MM.1S (cell line): Measurements from ENCODE around the gene SPEM3.

Experiments used
- EZH2phosphoT487 ChIP-seq: fragments of 300-600 bp; sonication (generic); IDR thresholded peaks from 2 replicates; pipeline ENCODE4 v1.6.1; 2018; ENCODE audit warnings: antibody characterized with exemption, low read length
- TF ChIP-seq, protein P1 (sequence below): fragments of 300-600 bp; sonication (generic); IDR thresholded peaks from 2 replicates; pipeline ENCODE4 v1.5.1; 2016; ENCODE audit warnings: antibody characterized with exemption, low read length, mixed read lengths

GRCh38 chr17:7426896-7427489, 1.7 kb upstream of the SPEM3 start:
- TF ChIP-seq, protein P1, sequence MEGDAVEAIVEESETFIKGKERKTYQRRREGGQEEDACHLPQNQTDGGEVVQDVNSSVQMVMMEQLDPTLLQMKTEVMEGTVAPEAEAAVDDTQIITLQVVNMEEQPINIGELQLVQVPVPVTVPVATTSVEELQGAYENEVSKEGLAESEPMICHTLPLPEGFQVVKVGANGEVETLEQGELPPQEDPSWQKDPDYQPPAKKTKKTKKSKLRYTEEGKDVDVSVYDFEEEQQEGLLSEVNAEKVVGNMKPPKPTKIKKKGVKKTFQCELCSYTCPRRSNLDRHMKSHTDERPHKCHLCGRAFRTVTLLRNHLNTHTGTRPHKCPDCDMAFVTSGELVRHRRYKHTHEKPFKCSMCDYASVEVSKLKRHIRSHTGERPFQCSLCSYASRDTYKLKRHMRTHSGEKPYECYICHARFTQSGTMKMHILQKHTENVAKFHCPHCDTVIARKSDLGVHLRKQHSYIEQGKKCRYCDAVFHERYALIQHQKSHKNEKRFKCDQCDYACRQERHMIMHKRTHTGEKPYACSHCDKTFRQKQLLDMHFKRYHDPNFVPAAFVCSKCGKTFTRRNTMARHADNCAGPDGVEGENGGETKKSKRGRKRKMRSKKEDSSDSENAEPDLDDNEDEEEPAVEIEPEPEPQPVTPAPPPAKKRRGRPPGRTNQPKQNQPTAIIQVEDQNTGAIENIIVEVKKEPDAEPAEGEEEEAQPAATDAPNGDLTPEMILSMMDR = no peak
- no peak for TF ChIP-seq EZH2phosphoT487
